Sciatic nerve (tissue), 2 donors: ENCODE data around the gene GTF2F2. TPM values are rescaled to one million over a fixed set of nuclear protein-coding genes. Genes with fewer than 3 reads are reported as not detected.
A peak's percentile ranks its signal among the peaks of the same experiment; 100 is the strongest.

Experiments used
- ATAC-seq: fragments of 200-7000 bp; cut with Tn5 transposase; one replicate; pipeline ENCODE4 v1.9.1; 2020; ENCODE audit warnings: mild to moderate bottlenecking, moderate library complexity
- DNase-seq: peaks from one replicate; pipeline ENCODE4 v3.0.0-alpha.2; 2020; ENCODE audit warnings: low spot score
- intact Hi-C: fragments of 100-400 bp; cut with DNase I; formaldehyde crosslinking; loops from one replicate; pipeline ENCODE4 v1.14.2; 2022
- total RNA-seq: library from RNA; stranded (reverse); fragmentation: NEBNext Ultra II Directional; extraction: Animal tissue kit (Norgen Biotek cat#: 25700); gene quantifications from one replicate; pipeline ENCODE4 v1.2.1, GENCODE V29; 2021
- donor health status: DM: no; HTN: no; CAD: no.
- donor health status: DM: no; HTN: no; CAD: no.

GTF2F2 gene
- total RNA-seq, 1 donor from 2014 or later = 37.1 TPM

DNA sequence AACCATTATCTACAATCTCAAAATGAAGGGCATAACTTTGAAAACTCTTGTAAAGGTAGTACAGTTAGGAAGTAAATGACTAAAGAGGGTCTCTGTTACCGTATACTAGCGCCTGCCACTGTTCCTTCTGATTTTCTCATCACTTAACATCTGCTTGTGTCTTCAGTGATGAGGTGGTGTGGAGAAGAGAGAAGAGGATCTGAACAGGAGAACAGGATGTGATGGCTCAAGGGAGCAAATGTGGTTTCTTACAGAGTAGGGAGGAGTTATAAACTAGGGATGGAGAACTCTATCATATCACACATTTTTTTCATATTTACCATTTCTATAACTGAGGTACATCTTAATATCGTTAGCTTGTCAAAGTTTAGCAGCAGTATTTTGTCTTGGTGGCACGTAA is 79.4 kb downstream of the GTF2F2 start:
- ATAC-seq = peak; percentile 71
- intact Hi-C loops = no loop called here

DNA sequence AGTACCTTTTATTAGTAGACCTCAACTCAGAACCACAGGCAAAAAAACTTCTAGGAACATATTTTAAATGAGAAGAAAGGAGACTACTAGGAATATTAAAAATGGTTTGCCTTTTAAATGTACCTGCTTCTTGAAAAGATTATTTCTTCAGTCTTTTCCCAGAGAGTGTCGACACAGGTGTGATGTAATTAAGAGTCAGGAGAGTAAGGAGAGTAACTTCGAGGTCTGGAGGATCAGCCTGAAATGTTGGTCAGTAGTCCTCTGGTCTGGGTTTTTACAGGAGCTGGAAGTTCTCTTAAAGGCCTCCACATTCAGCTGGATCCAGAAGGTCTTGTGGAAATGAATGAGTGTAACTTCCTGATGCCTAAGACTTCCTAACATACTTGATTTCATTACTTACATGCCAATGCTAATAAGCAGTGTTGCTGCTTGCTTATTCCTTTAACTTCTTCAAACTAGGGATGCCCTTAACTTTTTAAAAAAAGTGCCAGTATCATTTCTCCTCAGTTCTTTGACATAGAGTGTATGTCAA is 80.5 kb downstream of the GTF2F2 start, which contains the start of gene KCTD4:
TSS of gene KCTD4 (minus strand) at position 345 of the 532 bp plus-strand sequence. CDS start 6,478 bp downstream, outside the sequence.
- intact Hi-C loops = no loop called here
- ATAC-seq (no peak), DNase-seq (no peak)

More for the DNA sequence above, 79.4 kb downstream of the GTF2F2 start:
- no peak for DNase-seq

DNA sequence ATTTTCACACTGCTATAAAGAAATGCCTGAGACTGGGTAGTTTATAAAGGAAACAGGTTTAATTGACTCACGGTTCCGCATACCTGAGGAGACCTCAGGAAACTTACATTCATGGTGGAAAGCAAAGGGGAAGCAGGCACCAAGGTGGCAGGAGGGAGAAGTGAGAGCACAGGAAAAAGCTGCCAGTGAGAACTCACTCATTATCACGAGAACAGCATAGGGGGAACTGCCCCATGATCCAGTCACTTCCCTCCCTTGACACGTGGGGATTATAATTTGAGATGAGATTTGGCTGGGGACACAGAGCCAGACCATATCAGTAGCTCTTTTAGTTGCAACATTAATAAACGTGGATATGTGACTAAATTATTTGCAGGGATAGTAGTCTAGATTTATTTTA is 84.8 kb downstream of the GTF2F2 start:
- DNase-seq (no peak), ATAC-seq (no peak)
- intact Hi-C loops = no loop called here

DNA sequence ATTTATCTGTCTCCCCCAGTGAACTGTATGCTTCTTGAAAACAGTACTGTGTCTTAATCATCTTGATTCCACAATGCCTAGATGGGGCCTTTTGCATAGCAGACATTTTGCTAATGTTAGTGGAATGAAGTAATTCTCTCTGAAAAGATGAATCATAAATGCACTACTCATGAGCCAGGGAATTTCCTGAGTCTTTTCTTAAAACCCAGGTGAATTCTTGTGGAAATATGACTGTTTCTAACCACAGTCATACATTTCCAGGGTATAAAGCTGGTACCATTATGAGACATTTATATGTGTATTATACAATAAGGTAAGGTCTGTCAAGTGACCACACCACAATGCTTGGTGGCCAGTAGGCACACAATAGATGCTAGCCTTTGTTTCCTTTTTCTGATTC is 86.0 kb downstream of the GTF2F2 start:
- intact Hi-C loops = no loop called here
- ATAC-seq (peak; percentile 41), DNase-seq (no peak)

DNA sequence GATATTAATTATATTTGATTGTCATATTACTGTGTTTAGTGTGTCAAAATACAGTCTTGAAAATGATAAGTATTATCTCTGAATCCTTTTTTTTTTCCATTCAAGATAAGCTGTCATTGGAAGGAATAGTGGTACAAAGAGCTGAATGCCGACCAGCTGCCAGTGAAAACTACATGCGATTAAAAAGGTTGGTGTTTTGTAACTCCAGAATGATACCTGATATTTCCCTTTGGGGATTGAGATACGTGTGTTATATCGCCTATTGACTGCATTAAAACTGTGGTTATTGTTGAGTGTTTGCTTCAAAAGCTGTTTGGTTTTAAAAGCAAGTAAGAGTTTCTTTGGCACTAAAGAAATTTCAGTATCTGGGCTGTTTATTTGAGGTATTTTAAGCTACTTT is 87.0 kb downstream of the GTF2F2 start:
- intact Hi-C loops = no loop called here
- no peak for DNase-seq
- no peak for ATAC-seq

DNA sequence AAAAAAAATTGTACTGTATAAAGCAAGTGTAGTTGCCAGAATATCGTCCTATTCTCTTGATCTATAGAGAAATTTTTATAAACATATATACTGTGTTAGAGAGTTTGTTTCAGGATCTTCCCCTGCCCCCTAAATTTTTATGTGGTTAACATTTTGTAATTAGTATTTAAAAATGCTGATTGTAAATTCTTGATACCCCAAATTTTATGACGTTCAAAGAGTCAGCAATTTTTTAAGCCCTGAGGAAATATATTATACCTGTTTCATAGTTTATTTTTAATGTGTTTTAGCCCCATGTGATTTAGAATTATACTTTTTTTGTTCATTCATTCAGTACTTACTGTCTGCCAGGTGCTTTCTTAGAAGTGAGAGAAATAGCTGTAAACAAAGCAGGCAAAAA is 87.8 kb downstream of the GTF2F2 start:
- DNase-seq = no peak
- intact Hi-C loops = no loop called here
- no peak for ATAC-seq

DNA sequence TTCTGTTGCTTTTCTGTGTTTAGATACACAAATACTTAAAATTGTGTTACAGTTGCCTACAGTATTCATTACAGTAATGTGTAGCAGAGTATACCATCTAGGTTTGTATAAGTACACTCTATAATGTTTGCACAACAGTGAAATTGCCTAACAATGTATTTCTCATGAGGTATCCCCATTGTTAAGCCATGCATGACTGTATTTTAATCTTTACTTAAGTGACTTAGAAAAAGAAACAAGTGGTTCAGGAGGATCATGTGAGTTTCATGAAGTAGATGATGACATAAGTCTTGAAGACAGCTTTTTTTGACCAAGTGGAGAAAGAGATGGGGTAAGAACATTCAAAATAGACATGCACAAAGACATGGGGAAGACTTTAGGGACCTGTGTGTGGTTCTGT is 88.9 kb downstream of the GTF2F2 start:
- ATAC-seq (no peak), DNase-seq (no peak)
- intact Hi-C loops = no loop called here

DNA sequence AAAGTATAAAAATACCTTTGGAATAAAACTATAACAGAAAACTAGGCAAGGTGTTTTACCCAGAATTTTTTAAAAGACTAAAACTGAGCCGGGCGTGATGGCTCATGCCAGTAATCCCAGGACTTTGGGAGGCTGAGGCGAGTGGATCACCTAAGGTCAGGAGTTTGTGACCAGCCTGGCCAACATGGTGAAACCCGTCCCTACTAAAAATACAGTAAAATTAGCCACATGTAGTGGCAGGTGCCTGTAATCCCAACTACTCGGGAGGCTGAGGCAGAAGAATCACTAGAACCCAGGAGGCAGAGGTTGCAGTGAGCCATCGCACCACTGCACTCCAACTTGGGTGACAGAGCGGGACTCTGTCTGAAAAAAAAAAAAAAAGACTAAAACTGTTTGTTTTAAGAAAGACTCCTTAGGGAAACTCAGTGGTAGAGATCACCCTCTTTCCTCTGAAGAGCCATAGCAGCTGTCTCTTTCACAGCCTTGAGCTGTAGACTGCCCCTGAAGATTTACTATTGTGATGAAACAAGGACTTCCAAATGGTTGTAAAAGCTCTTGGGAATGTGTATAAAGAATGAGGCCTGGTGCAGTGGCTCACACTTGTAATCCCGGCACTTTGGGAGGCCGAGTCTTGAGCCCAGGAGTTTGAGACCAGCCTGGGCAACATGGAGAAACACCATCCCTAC is 95.2 kb downstream of the GTF2F2 start:
- DNase-seq (no peak), ATAC-seq (no peak)
- intact Hi-C loops = no loop called here

DNA sequence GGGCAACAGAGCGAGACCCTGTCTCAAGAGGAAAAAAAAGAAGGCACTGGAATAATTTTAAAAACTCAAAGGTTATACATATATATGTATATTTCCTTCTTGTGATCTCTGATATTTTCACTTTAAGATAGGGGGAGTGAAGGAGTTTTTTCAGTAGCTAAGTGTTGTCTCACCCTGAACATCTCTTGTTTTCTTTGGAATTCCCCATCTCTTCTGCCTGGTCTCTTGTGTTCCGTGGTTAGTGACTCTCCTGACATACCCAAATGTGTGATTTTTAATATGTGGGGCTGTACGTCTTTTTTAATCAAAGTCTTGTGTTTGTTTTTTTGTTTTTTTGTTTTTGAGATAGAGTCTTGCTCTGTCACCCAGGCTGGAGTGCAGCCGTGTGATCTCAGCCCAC is 95.9 kb downstream of the GTF2F2 start:
- intact Hi-C loops = no loop called here
- DNase-seq = no peak

DNA sequence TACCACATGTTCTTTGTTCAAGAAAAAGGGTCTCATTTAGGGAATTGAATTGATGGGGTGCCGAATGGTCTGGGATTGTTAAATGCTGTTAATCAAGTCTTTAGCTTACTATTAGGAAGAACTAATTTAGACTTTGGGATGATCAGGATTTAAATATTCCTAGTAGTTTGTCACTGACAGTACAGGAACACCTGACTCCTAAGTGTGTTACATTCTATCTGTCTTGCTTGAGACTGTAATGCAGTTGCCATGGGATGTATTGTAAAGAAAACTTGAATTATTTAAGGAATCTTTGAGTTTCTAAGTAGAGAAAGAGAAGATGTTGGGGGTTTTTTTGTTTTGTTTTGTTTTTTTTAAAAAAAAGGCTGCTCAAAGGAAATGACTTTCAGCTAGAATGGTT is 98.4 kb downstream of the GTF2F2 start:
- intact Hi-C loops = no loop called here
- ATAC-seq = no peak

More for the DNA sequence above, 95.9 kb downstream of the GTF2F2 start:
- ATAC-seq = no peak

DNA sequence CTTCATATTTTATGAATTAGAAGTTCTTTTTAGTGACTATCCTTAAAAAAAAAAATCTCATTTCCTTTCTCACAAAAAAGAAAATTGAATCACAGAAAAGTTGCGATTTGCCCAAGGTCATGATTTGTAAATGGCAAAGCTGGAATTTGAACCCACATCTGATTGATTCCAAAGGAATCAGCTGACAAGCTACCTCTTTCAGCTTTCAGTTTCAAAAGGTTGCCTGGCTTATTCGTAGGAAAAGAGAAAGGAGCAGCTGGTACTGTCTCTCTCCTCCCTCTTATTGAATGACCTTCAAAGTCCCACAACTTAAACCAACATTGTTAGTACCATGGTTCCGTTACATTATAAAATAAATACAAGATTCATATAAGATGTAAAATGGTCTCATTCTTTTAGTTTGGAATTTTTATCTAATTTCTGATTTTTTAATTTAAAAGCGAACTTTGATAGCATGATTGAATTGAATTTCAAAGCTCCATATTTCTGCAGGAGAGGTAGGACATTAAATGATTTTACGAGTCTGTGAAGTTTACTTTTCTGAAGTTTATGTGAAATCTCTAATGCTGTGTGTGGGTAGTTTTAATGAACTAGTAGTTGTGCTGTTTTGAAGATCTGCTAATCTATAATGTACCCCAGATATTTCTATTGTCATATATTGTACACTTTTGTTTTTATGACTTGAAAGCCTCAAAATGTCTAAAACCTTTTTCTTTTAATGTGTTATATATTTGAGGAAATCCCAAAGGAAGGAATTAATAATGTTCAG is 99.0 kb downstream of the GTF2F2 start:
- intact Hi-C loops = no loop called here
- DNase-seq = no peak
- ATAC-seq = no peak

More for the DNA sequence above, 98.4 kb downstream of the GTF2F2 start:
- DNase-seq = no peak

DNA sequence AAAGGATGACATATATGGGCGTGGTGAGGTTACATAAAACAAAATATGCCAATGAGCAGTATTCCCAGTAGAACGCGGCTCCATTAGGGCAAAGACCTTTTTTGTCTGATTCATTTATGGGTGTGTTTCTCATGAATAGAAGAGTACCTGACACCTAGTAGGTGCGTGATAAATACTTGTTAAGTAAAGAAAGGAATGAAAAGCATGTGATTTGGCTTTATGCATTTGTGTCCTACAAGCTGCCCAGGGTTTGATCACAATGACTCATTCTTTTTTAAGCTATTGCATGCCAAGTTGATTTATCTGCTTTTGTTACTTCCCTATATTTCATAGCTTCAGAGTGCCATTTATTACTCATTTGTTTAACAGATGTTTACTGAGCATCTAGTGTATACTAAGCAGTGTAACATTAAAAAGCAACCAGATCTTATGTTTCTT is 99.6 kb downstream of the GTF2F2 start:
- no peak for DNase-seq
- intact Hi-C loops = no loop called here
- no peak for ATAC-seq

DNA sequence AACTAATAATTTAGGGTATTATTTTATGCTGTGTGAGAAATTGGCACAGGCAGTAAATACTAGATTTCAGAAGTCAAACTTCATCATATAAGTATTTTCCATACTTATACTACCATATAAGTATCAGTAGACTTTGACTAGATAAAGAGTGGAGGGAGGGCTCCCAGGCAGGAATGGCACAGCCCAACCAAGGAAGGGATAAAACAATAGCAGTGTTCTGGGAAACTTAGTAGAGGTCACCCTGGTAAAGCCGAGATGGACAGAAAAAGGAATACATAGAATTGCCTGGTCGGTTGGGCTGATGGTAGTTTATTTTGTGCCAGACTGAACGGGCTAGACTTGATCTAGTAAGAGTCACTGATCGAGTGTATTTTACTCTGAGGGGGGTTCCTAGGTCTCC is 100.1 kb downstream of the GTF2F2 start:
- DNase-seq (no peak), ATAC-seq (no peak)
- intact Hi-C loops = no loop called here

DNA sequence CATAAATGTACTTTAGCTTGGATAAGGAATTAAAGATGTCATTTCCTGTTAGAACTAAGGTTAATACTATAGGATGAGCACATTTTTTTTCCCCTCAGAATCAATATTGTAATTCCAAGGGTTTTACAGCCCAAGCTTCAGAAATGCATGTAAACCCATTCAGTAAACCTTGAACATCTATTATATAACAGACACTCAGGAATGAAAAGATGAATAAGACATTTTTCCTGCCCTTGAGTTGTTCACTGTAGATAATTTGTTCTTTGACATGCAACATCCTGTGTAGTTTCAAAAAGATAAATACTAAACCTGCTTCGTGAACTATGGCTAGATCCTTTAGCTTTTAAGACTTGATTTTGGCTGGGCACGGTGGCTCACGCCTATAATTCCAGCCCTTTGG is 102.2 kb downstream of the GTF2F2 start:
- no peak for ATAC-seq
- intact Hi-C loops = no loop called here
- no peak for DNase-seq

DNA sequence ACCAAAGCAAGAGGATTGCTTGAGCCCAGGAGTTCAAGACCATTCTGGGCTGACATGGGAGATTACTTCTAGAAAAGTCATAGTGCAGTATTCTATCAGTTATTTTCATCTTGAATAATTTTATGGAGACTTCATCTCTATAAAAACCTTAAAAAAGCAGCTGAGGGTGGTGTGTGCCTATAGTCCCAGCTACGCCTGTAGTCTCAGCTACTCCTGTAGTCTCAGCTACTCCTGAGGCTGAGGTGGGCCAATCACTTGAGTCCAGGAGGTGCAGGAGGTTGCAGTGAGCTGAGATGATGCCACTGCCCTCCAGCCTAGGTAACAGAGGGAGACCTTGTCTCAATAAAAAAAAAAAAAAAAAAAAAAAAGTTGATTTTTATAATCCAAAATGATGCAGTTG is 102.6 kb downstream of the GTF2F2 start:
- intact Hi-C loops = no loop called here
- no peak for DNase-seq
- ATAC-seq = no peak

DNA sequence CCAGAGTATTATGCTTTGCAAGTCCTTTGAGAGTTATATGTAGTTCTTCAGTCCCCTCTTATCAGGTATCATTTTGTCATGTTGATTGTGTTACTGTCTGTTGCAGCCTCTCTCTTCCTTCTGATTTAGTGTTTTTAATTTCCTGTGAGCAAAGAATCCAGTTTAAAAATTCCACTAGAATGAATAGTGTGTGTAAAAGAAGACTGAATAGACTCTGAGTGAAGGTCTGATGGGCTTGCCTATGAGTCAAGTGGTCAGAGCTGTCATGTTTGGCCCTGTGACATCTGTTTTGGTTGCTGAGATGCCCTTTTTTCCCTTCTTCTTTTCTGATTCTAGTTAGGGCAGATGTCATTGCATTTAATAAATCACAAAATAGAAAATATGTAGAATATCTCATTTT is 103.9 kb downstream of the GTF2F2 start:
- DNase-seq (no peak), ATAC-seq (no peak)
- intact Hi-C loops = no loop called here

DNA sequence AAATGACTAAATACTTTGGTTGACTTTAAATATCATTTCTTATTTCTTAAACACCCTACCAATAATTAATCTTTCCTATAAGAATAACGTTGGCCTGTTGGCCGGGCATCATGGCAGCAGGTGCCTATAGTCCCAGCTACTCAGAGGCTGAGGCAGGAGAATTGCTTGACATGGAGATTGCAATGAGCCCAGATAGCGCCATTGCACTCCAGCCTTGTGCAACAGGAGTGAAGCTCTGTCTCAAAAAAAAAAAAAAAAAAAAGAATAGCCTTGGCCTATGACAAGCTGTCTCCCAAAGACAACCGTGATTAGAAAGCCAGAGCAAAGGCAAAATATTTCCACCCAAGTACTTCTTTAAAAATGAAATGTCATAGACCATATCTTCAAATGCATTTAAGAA is 105.1 kb downstream of the GTF2F2 start:
- intact Hi-C loops = no loop called here

DNA sequence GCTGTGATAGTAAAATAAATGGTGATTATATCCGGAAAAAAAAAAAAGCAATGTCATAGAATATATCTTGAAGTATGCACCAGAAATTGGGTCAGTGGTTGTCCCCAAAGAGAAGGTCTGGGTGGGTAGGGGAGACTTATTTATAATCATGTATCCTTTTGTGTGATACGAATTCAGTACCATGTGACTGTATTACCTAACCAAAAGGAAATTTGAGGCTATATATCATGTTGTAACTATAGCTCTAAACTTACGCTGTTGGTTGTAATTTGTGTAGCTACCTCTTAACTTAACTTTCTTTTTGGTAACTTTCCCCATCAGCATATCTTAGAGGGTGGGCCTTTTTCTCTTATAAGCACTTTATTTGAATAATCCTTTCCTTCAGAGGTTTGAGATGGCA is 105.7 kb downstream of the GTF2F2 start:
- DNase-seq (no peak), ATAC-seq (no peak)
- intact Hi-C loops = no loop called here

More for the DNA sequence above, 105.1 kb downstream of the GTF2F2 start:
- ATAC-seq (no peak), DNase-seq (no peak)

DNA sequence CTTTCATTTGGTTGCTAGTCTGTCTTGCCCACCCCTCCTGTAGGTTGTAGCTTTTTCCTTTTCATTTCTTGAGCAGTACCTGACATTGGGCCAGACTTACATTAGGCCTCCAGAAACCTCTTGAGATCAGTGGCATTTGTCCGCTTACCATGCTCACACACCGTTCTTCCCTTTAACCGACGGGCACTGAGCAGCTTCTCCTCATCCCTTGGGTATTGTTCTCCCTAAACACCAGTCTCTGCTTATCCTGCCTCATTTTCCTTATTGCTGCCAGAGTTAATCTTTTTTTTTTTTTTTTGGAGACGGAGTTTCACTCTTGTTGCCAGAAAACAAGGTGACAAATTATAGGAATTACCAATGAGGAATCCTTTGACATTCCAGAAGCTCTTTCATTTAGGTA is 107.7 kb downstream of the GTF2F2 start:
- intact Hi-C loops = no loop called here
- no peak for ATAC-seq
- DNase-seq = no peak

DNA sequence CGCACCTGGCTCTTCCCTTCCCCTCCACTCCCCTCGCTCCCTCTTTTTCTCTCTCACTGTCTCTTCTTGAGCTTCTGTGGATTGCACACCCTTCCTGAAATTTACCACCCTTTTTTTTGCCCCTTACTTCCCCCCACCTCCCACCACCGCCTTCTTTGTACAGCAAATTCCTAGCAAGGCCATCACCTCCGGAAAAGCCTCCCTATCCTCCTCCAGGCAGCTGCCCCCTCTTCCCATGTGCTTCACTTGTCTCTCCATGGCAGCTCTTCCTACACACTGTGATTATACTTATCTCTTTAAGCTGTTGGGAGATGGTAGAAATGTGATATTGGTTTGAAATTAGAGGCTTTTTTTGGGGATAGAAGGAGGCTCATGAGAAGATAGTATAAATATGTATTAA is 108.9 kb downstream of the GTF2F2 start:
- ATAC-seq (no peak), DNase-seq (no peak)
- intact Hi-C loops = no loop called here
